Breast epithelium (tissue), 4 donors: ENCODE data around the gene ZNF81. TPM values are rescaled to one million over a fixed set of nuclear protein-coding genes. Genes with fewer than 3 reads are reported as not detected.

Experiments
- DNase-seq, 2 donors: peaks; one replicate each; pipeline ENCODE4 v3.0.0-alpha.2; 2019; ENCODE audit warnings: low spot score in 2 of 2
- H3K27ac ChIP-seq, 2 donors: fragments of 200-600 bp; sonication (generic) in 1 of 2; one replicate each; pipeline ENCODE4 v1.5.1; 2016 to 2019; ENCODE audit warnings: mild to moderate bottlenecking in 1 of 2
- H3K27me3 ChIP-seq, 2 donors: fragments of 200-600 bp; sonication (generic) in 1 of 2; one replicate each; pipeline versions ENCODE4 v1.5.1 to v1.6.0; 2017 to 2019; ENCODE audit warnings: control low read depth in 1 of 2, mild to moderate bottlenecking in 1 of 2
- H3K36me3 ChIP-seq: fragments of 200-600 bp; one replicate; pipeline ENCODE4 v1.5.1; 2019
- H3K4me1 ChIP-seq, 2 donors: fragments of 200-600 bp; sonication (generic); one replicate each; pipeline ENCODE4 v1.5.1; 2016 to 2019; ENCODE audit warnings: control low read depth in 1 of 2
- H3K4me3 ChIP-seq, 3 donors: fragments of 200-600 bp; sonication (generic); 1 replicate in 2 of 3; 2 replicates in 1 of 3; pipeline ENCODE4 v1.5.1; 2016 to 2019; ENCODE audit warnings: mild to moderate bottlenecking in 3 of 3, moderate library complexity in 2 of 3
- H3K9me3 ChIP-seq, 2 donors: fragments of 200-600 bp; sonication (generic) in 1 of 2; one replicate each; pipeline ENCODE4 v1.5.1; 2016 to 2019; ENCODE audit warnings: control low read depth in 1 of 2
- POLR2A ChIP-seq: fragments of 450-650 bp; IDR thresholded peaks from one replicate; pipeline ENCODE4 v1.6.1; 2016; ENCODE audit warnings: antibody characterized with exemption, mild to moderate bottlenecking, moderate library complexity
- POLR2AphosphoS5 ChIP-seq, 3 donors: sonication (generic); formaldehyde crosslinking; IDR thresholded peaks; one replicate each; pipeline ENCODE4 v1.6.1; 2017; ENCODE audit warnings: antibody characterized with exemption in 3 of 3
- intact Hi-C: fragments of 100-400 bp; cut with DNase I; formaldehyde crosslinking; loops from one replicate; pipeline ENCODE4 v1.15.1; 2023; ENCODE audit warnings: low total_unique reads
- total RNA-seq, 3 donors: library from RNA; depleted of rRNA; stranded (reverse); fragments of >200 nt; gene quantifications; one replicate each; pipeline ENCODE4 v1.1.0, GENCODE V29; 2016
- TF ChIP-seq, protein P1 (sequence below), 3 donors: fragments of 450-650 bp; IDR thresholded peaks; one replicate each; pipeline ENCODE4 v1.5.1; 2016 to 2017; ENCODE audit warnings: antibody characterized with exemption in 3 of 3, mild to moderate bottlenecking in 3 of 3, moderate library complexity in 3 of 3

The ZNF81 gene
- total RNA-seq, 3 donors from 2014 or later: 6.4 to 11.1 (median 10.2) TPM

DNA sequence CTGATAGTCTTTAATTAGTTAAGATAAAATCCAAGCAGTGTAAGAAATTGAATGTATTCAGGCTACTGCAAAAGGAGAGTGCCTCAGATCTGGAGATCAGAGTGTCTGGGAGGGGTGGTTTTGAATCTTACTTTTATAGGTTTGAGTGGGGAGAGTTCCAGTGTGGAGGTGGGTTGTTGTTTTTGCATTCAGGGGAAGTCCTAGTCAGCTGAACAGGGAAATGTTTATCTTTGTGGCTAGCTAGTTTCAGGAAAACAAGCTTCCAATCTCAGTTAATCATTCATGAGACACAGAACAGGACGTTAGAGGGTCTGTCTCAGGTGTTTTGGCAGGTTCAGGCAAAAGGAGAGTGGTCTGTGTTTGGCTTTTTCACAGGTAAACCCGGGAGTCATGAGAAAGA lies 26.0 kb downstream of the ZNF81 start:
- peaks cover 0 to 35% of the 10 kb centered on the region in 2 donors for H3K27me3 ChIP-seq
- no peaks in the 10 kb centered on the region for H3K4me1 ChIP-seq
- H3K4me3 ChIP-seq: no peak overlapping the region
- H3K9me3 ChIP-seq: no peaks in the 10 kb centered on the region
- H3K27ac ChIP-seq: no peak overlapping the region
- no peaks in the 10 kb centered on the region for H3K36me3 ChIP-seq
- DNase-seq: no peak
- intact Hi-C loops: loop anchor here (10.0 kb wide), 1 partner anchor 132 kb away; no protein-coding TSS in a partner anchor
- TF ChIP-seq, protein P1, sequence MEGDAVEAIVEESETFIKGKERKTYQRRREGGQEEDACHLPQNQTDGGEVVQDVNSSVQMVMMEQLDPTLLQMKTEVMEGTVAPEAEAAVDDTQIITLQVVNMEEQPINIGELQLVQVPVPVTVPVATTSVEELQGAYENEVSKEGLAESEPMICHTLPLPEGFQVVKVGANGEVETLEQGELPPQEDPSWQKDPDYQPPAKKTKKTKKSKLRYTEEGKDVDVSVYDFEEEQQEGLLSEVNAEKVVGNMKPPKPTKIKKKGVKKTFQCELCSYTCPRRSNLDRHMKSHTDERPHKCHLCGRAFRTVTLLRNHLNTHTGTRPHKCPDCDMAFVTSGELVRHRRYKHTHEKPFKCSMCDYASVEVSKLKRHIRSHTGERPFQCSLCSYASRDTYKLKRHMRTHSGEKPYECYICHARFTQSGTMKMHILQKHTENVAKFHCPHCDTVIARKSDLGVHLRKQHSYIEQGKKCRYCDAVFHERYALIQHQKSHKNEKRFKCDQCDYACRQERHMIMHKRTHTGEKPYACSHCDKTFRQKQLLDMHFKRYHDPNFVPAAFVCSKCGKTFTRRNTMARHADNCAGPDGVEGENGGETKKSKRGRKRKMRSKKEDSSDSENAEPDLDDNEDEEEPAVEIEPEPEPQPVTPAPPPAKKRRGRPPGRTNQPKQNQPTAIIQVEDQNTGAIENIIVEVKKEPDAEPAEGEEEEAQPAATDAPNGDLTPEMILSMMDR (IDR thresholded peaks at IDR 0.05): no peak
- TF ChIP-seq POLR2A: no peak
- no peak for TF ChIP-seq POLR2AphosphoS5 (IDR thresholded peaks at IDR 0.05)

DNA sequence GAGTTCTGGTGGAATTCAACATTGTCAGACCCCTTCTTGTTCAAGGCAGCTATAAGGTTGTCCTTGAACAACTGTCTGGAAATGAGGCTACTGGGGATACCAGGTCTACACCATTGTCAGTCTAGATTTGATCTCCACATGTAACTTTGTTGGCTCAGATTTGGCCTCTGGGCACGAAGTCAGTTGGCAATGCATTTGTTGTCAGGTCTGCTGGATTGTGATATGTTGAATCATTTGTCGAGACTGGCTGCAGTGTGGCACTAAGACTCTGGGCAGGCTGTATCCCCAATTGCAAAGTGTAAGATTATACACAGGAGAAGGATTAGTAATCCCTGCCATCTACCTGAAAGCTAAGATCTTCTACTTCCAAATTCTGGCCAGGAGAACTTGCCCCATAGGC lies 26.5 kb downstream of the ZNF81 start:
- no peak overlapping the region for H3K27ac ChIP-seq
- TF ChIP-seq POLR2A: no peak
- no peak for TF ChIP-seq POLR2AphosphoS5 (IDR thresholded peaks at IDR 0.05)
- TF ChIP-seq, protein P1 (IDR thresholded peaks at IDR 0.05): no peak
- peak in 1 of 2 donors; percentile 52 for DNase-seq
- H3K36me3 ChIP-seq: no peaks in the 10 kb centered on the region
- H3K4me1 ChIP-seq: no peaks in the 10 kb centered on the region
- intact Hi-C loops: loop anchor here (10.0 kb wide), 1 partner anchor 132 kb away; no protein-coding TSS in a partner anchor
- H3K4me3 ChIP-seq: no peak overlapping the region
- H3K27me3 ChIP-seq: peaks cover 0 to 33% of the 10 kb centered on the region in 2 donors
- H3K9me3 ChIP-seq: no peaks in the 10 kb centered on the region

DNA sequence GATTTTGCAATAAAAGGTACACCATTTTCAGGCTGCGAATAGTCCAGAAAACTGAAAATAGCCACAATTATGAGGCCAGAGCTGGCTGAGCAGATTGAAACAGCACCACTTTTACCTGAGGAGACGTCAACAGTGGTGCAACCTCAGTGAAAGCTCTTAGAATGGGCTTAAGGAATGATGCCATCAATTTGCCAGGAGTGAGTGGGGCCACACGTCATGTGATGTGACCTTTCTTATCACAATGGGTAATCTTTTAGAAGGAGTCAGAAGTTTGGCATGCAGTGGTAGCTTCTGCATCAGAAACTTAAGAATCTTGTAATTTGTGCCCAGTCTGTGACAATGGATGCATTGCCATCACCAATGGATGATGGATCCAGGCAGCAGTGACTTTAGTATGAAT lies 27.6 kb downstream of the ZNF81 start:
- no peak overlapping the region for H3K4me3 ChIP-seq
- H3K4me1 ChIP-seq: no peaks in the 10 kb centered on the region
- intact Hi-C loops: loop anchor here (10.0 kb wide), 1 partner anchor 131 kb away; no protein-coding TSS in a partner anchor
- DNase-seq: no peak
- peaks cover 0 to 33% of the 10 kb centered on the region in 2 donors for H3K27me3 ChIP-seq
- H3K9me3 ChIP-seq: no peaks in the 10 kb centered on the region
- no peak overlapping the region for H3K27ac ChIP-seq
- no peak for TF ChIP-seq POLR2AphosphoS5 (IDR thresholded peaks at IDR 0.05)
- TF ChIP-seq, protein P1 (IDR thresholded peaks at IDR 0.05): no peak
- TF ChIP-seq POLR2A: no peak
- H3K36me3 ChIP-seq: no peaks in the 10 kb centered on the region

DNA sequence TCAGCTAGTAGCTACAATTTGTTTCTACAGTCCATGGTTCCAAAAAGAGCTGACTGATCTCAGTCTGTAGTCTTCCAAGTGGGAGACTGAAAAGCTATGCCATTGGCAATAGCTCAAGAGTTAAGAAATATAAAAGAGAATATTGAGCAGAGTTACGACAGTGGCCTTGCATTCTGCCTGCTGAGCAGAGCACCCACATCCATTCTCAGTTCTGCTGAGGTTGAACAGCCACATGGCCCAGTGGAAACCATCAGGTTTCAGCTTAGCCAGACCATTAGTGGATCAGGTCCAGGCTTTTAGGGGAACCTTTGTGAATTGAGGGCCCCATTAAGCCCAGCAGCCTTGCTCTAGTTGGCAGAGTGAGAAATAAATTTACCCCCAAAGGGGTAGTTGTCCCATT lies 28.1 kb downstream of the ZNF81 start:
- DNase-seq: no peak
- no peak overlapping the region for H3K27ac ChIP-seq
- intact Hi-C loops: loop anchor here (10.0 kb wide), 1 partner anchor 130 kb away; no protein-coding TSS in a partner anchor
- no peaks in the 10 kb centered on the region for H3K4me1 ChIP-seq
- TF ChIP-seq, protein P1 (IDR thresholded peaks at IDR 0.05): no peak
- no peak for TF ChIP-seq POLR2A
- TF ChIP-seq POLR2AphosphoS5 (IDR thresholded peaks at IDR 0.05): no peak
- peaks cover 0 to 33% of the 10 kb centered on the region in 2 donors for H3K27me3 ChIP-seq
- H3K36me3 ChIP-seq: no peaks in the 10 kb centered on the region
- H3K4me3 ChIP-seq: no peak overlapping the region
- H3K9me3 ChIP-seq: no peaks in the 10 kb centered on the region

DNA sequence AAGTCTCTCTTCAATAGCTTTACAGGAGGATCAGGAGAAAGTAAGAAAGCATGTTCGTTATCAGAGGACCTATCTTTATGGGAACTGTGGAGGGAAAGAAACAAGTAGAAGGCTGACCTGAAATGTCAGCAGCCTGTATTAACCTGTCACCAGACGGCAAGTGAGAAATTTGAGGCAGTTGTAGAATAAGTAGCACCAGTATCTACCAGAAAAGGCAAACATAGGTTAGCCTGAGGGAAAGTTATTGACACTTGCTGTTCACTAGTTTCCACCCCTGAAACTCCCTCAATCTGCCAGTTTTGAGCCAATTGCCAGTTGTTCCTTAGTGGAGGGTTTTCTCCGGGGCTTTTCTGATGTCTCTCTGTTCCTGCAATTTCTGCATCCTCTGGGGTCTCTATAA lies 36.4 kb downstream of the ZNF81 start:
- Histone ChIP-seq H3K36me3 (no peaks in the 10 kb centered on the region), H3K4me3 (no peak overlapping the region), H3K4me1 (no peaks in the 10 kb centered on the region), H3K9me3 (peaks cover 0 to 10% of the 10 kb centered on the region in 2 donors), H3K27ac (no peak overlapping the region), H3K27me3 (peaks cover 0 to 16% of the 10 kb centered on the region in 2 donors)
- intact Hi-C loops: no loop called here
- no peak for DNase-seq
- TF ChIP-seq, protein P1 (IDR thresholded peaks at IDR 0.05): no peak
- TF ChIP-seq POLR2AphosphoS5 (IDR thresholded peaks at IDR 0.05) (no peak), POLR2A (no peak)
